Measurements from ENCODE around the gene PRKCH.

- no peak for TF ChIP-seq CTCF (IDR thresholded peaks at IDR 0.05)
- no peak for TF ChIP-seq TCF7L2 (IDR thresholded peaks at IDR 0.05; ENCODE audit: low read depth, low read length)
Observed at GRCh38 chr14:61598980-61599379, 277.6 kb downstream of the PRKCH start.

All from Panc1 (cell line).